Posterior vena cava (tissue), 2 donors: ENCODE results near the gene CHAD. TPM values are rescaled to one million over a fixed set of nuclear protein-coding genes. Genes with fewer than 3 reads are reported as not detected.

Experiments used
- DNase-seq: peaks from one replicate; pipeline ENCODE4 v3.0.0-alpha.2; 2020; ENCODE audit warnings: low spot score
- intact Hi-C, 2 donors: fragments of 100-400 bp; cut with DNase I; formaldehyde crosslinking; loops; one replicate each; pipeline versions ENCODE4 v1.14.1 to v1.14.2; 2022 to 2023
- long read RNA-seq, 2 donors: library from polyadenylated mRNA; unstranded; transcript quantifications; one replicate each; pipeline ENCODE4 v2.0.0, GENCODE V29; 2020 to 2021
- total RNA-seq, 2 donors: library from RNA; stranded (reverse); fragmentation: NEBNext Ultra II Directional; extraction: Animal tissue kit (Norgen Biotek cat#: 25700); gene quantifications; one replicate each; pipeline ENCODE4 v1.2.1, GENCODE V29; 2021
- donor health status: DM: yes; HTN: yes; CAD: no.
- donor health status: DM: yes; HTN: yes; CAD: no.

Gene CHAD
- under 1 TPM in 1 of 2 donors, not detected in 1; 0.46 TPM for total RNA-seq
- long read RNA-seq, donor 1, partial matches to known transcripts = 0 of 1 reads
- long read RNA-seq, donor 1, other reads (novel, unspliced or antisense) = 1 of 1 reads
- long read RNA-seq, donor 2 = 0 reads

GRCh38 chr17:50468304-50469207 is at the start of gene CHAD:
CHAD (minus strand) TSS chr17:50468880; CDS start chr17:50468813, 67 bp downstream.
- intact Hi-C loops = no loop called here
- DNase-seq = peak; percentile 81

GRCh38 chr17:50517504-50518383 is 49.1 kb upstream of the CHAD start:
- no peak for DNase-seq
- intact Hi-C loops = no loop called here

GRCh38 chr17:50517011-50517410 is 48.3 kb upstream of the CHAD start:
- intact Hi-C loops = no loop called here

GRCh38 chr17:50514936-50515702 is 46.4 kb upstream of the CHAD start:
- intact Hi-C loops = no loop called here
- no peak for DNase-seq

More at GRCh38 chr17:50517011-50517410, 48.3 kb upstream of the CHAD start:
- DNase-seq = no peak

GRCh38 chr17:50514388-50514787 is 45.7 kb upstream of the CHAD start:
- DNase-seq = no peak
- intact Hi-C loops = no loop called here

GRCh38 chr17:50513495-50513894 is 44.8 kb upstream of the CHAD start:
- intact Hi-C loops = no loop called here

GRCh38 chr17:50511058-50511457 is 42.4 kb upstream of the CHAD start:
- DNase-seq = no peak
- intact Hi-C loops = no loop called here

More at GRCh38 chr17:50513495-50513894, 44.8 kb upstream of the CHAD start:
- DNase-seq = no peak

- DNase-seq = no peak
- intact Hi-C loops = no loop called here
These were observed 40.1 kb upstream of the CHAD start for GRCh38 chr17:50508573-50509460.

GRCh38 chr17:50507871-50508572 is 39.3 kb upstream of the CHAD start, which contains the start of gene MYCBPAP:
MYCBPAP (plus strand) TSS chr17:50508439; CDS start chr17:50508675, 236 bp downstream.
- DNase-seq = peak; percentile 93
- intact Hi-C loops = no loop called here

GRCh38 chr17:50506298-50506697 is 37.6 kb upstream of the CHAD start:
- intact Hi-C loops = no loop called here
- no peak for DNase-seq

- intact Hi-C loops = no loop called here
- no peak for DNase-seq
These were observed 37.0 kb upstream of the CHAD start for GRCh38 chr17:50505591-50506130.

GRCh38 chr17:50502301-50502990 is 33.8 kb upstream of the CHAD start:
- DNase-seq = peak; percentile 67

GRCh38 chr17:50501054-50501453 is 32.4 kb upstream of the CHAD start:
- peak; percentile 50 for DNase-seq
- intact Hi-C loops = no loop called here

More at GRCh38 chr17:50502301-50502990, 33.8 kb upstream of the CHAD start:
- intact Hi-C loops = no loop called here

GRCh38 chr17:50499721-50500120 is 31.0 kb upstream of the CHAD start:
- no peak for DNase-seq
- intact Hi-C loops = no loop called here

- DNase-seq = no peak
- intact Hi-C loops = no loop called here
These were observed 30.6 kb upstream of the CHAD start for GRCh38 chr17:50499270-50499669.

GRCh38 chr17:50498021-50498874 is 29.6 kb upstream of the CHAD start:
- peak; percentile 36 for DNase-seq
- intact Hi-C loops = no loop called here
